ENCODE measurements around the gene RNASE12.
"Not testable (repeated sequence)": the region's sequence is repeated elsewhere in the genome, so short reads cannot be mapped to it uniquely, and the experiment has no call there.

RNASE12 gene

DNA sequence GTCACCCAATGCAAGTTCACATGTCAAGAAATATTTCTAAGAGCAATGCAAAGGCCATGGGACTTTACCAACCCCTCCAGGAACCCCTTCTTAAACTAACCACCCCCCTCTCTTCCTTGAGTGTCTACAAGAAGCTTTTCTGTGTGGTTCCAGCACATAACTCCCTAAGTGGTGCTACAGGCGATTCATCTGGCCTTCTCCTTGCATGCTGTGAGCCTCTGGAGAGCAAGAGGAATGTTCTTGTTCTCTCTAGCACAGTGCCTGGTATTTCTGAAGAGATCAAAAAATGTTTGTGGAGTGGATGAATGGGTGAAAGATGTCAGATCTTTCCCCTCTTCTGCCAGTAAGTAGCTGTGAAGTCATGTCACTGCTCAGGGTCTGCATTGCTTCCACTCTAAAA lies 5.9 kb upstream of the RNASE12 start:
- no peak for ATAC-seq (ENCODE audit: low read depth)
- Histone ChIP-seq H3K9me3 (ENCODE audit: severe bottlenecking) (no peaks in the 10 kb centered on the region), H3K27ac (ENCODE audit: poor library complexity, severe bottlenecking) (no peak overlapping the region), H3K27me3 (ENCODE audit: insufficient read depth, poor library complexity, severe bottlenecking) (no peaks in the 10 kb centered on the region), H3K4me1 (ENCODE audit: insufficient read depth, poor library complexity, severe bottlenecking) (no peaks in the 10 kb centered on the region), H3K36me3 (ENCODE audit: low read depth) (no peaks in the 10 kb centered on the region), H3K4me3 (ENCODE audit: severe bottlenecking) (no peak overlapping the region)
- TF ChIP-seq, protein P1, sequence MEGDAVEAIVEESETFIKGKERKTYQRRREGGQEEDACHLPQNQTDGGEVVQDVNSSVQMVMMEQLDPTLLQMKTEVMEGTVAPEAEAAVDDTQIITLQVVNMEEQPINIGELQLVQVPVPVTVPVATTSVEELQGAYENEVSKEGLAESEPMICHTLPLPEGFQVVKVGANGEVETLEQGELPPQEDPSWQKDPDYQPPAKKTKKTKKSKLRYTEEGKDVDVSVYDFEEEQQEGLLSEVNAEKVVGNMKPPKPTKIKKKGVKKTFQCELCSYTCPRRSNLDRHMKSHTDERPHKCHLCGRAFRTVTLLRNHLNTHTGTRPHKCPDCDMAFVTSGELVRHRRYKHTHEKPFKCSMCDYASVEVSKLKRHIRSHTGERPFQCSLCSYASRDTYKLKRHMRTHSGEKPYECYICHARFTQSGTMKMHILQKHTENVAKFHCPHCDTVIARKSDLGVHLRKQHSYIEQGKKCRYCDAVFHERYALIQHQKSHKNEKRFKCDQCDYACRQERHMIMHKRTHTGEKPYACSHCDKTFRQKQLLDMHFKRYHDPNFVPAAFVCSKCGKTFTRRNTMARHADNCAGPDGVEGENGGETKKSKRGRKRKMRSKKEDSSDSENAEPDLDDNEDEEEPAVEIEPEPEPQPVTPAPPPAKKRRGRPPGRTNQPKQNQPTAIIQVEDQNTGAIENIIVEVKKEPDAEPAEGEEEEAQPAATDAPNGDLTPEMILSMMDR (IDR thresholded peaks at IDR 0.05; ENCODE audit: poor library complexity, severe bottlenecking): no peak
- DNase-seq (ENCODE audit: low spot score): no peak

DNA sequence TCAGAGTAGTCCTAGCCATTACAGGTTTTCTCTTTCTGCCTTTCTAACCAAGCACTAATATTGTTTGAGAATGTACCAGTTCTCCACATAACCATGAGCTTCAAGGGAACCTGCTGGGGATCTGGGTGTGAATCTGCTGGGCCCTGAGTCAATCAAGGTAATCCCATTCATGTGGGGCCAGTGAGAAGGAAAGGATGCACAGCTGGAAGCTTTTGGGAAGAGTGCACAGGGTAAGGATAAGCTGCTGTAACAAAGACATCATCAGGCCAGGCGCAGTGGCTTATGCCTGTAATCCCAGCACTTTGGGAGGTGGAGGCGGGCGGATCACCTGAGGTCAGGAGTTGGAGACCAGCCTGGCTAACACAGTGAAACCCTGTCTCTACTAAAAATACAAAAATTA lies 4.5 kb upstream of the RNASE12 start:
- not testable (repeated sequence) for H3K4me1 ChIP-seq (ENCODE audit: insufficient read depth, poor library complexity, severe bottlenecking); H3K27me3 ChIP-seq (ENCODE audit: insufficient read depth, poor library complexity, severe bottlenecking); H3K27ac ChIP-seq (ENCODE audit: poor library complexity, severe bottlenecking); H3K4me3 ChIP-seq (ENCODE audit: severe bottlenecking); DNase-seq (ENCODE audit: low spot score); ATAC-seq (ENCODE audit: low read depth); H3K36me3 ChIP-seq (ENCODE audit: low read depth); H3K9me3 ChIP-seq (ENCODE audit: severe bottlenecking)

DNA sequence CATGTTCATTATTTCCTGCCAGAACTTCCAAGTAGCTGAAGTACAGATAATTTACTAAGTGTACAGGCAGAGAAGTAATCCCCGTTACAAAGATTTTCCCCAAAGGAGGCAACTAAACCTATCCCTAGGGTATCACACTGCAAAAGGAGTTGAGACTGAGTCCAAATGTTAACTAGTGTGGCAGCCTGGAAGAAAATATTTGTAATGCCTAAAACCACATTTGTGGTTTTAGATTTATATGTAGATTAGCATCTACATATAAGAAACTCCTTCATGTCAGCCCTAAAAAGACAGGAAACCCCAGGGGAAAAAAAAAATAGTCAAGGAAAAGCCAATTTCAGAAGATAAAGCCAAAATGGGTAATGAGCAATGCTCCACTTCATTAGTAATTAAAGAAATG lies 1.4 kb upstream of the RNASE12 start:
- no peak overlapping the region for H3K27ac ChIP-seq (ENCODE audit: poor library complexity, severe bottlenecking)
- H3K27me3 ChIP-seq (ENCODE audit: insufficient read depth, poor library complexity, severe bottlenecking): no peaks in the 10 kb centered on the region
- TF ChIP-seq, protein P1 (IDR thresholded peaks at IDR 0.05; ENCODE audit: poor library complexity, severe bottlenecking): no peak
- no peak for DNase-seq (ENCODE audit: low spot score)
- no peaks in the 10 kb centered on the region for H3K4me1 ChIP-seq (ENCODE audit: insufficient read depth, poor library complexity, severe bottlenecking)
- no peak for ATAC-seq (ENCODE audit: low read depth)
- no peaks in the 10 kb centered on the region for H3K9me3 ChIP-seq (ENCODE audit: severe bottlenecking)
- H3K36me3 ChIP-seq (ENCODE audit: low read depth): no peaks in the 10 kb centered on the region
- no peak overlapping the region for H3K4me3 ChIP-seq (ENCODE audit: severe bottlenecking)

DNA sequence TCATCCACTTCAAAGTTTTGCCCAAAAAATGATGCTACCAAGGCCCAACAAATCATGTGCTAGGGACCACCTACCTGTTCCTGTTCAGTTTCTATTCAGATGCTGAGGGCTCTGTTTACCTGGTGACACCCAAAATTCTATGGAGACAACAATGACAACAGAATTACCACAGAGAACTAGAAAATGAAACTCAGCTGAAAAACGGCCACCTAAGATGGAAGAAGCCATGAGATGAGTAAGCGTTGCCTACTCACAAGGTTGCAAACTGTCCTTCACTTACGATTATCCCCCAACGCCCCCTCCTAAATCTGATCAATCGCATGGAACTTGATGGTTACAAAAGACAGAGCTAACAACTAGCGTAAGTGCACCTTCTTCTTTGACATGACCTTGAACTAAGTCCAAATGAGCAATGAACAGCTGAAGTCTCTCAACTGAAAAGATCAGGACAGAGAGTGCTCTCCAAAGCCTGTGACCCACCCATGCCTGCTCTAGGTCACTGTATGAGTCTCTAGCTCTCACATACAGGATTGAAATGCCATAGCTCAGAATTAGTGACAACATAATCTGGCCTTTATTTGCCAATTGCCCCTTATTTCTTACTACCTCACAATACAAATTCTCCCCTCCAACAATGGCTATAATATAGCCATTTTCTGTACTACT lies 3.6 kb downstream of the RNASE12 start, which contains the start of gene RNASE11:
TSS of gene RNASE11 (minus strand) at position 513 of the 666 bp plus-strand sequence.
- no peak for DNase-seq (ENCODE audit: low spot score)
- TF ChIP-seq, protein P1 (IDR thresholded peaks at IDR 0.05; ENCODE audit: poor library complexity, severe bottlenecking): no peak
- no peaks in the 10 kb centered on the region for H3K4me1 ChIP-seq (ENCODE audit: insufficient read depth, poor library complexity, severe bottlenecking)
- H3K36me3 ChIP-seq (ENCODE audit: low read depth): no peaks in the 10 kb centered on the region
- ATAC-seq (ENCODE audit: low read depth): no peak
- no peaks in the 10 kb centered on the region for H3K9me3 ChIP-seq (ENCODE audit: severe bottlenecking)
- no peak within 1 kb of the TSS for H3K27ac ChIP-seq (ENCODE audit: poor library complexity, severe bottlenecking)
- H3K27me3 ChIP-seq (ENCODE audit: insufficient read depth, poor library complexity, severe bottlenecking): peaks cover 10% of the 10 kb centered on the region
- H3K4me3 ChIP-seq (ENCODE audit: severe bottlenecking): no peak within 1 kb of the TSS

DNA sequence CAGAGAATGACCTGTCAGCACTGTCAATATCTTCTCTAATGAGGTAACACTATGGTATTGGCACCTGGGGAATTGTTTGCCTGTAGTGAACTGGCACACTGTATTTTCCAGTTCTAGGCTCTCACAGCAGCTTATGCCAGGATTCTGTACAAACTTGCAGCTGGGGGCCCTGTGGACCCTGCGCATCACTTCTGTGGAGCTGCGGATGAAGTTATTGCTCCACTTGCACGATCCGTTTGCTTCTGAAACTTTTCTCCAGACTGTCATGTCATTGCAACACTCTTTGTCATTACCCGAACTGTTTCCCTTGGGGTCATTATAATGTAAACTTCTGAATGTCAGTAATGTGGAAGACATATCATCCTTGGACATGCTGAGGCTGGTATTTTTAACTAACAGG lies 7.3 kb downstream of the RNASE12 start:
- TF ChIP-seq, protein P1 (IDR thresholded peaks at IDR 0.05; ENCODE audit: poor library complexity, severe bottlenecking): no peak
- Histone ChIP-seq H3K4me3 (ENCODE audit: severe bottlenecking) (no peak overlapping the region), H3K27me3 (ENCODE audit: insufficient read depth, poor library complexity, severe bottlenecking) (peaks cover 10% of the 10 kb centered on the region), H3K9me3 (ENCODE audit: severe bottlenecking) (no peaks in the 10 kb centered on the region), H3K36me3 (ENCODE audit: low read depth) (no peaks in the 10 kb centered on the region), H3K27ac (ENCODE audit: poor library complexity, severe bottlenecking) (no peak overlapping the region), H3K4me1 (ENCODE audit: insufficient read depth, poor library complexity, severe bottlenecking) (no peaks in the 10 kb centered on the region)
- ATAC-seq (ENCODE audit: low read depth) (no peak), DNase-seq (ENCODE audit: low spot score) (no peak)
